ENCODE data around the gene DHRSX. TPM values are rescaled to one million over a fixed set of nuclear protein-coding genes. Genes with fewer than 3 reads are reported as not detected.
"Not testable (repeated sequence)": the region's sequence is repeated elsewhere in the genome, so short reads cannot be mapped to it uniquely, and the experiment has no call there.

The DHRSX gene
- polyA plus RNA-seq, 3 donors: 27.2 to 34.9 (median 34.5) TPM

DNA sequence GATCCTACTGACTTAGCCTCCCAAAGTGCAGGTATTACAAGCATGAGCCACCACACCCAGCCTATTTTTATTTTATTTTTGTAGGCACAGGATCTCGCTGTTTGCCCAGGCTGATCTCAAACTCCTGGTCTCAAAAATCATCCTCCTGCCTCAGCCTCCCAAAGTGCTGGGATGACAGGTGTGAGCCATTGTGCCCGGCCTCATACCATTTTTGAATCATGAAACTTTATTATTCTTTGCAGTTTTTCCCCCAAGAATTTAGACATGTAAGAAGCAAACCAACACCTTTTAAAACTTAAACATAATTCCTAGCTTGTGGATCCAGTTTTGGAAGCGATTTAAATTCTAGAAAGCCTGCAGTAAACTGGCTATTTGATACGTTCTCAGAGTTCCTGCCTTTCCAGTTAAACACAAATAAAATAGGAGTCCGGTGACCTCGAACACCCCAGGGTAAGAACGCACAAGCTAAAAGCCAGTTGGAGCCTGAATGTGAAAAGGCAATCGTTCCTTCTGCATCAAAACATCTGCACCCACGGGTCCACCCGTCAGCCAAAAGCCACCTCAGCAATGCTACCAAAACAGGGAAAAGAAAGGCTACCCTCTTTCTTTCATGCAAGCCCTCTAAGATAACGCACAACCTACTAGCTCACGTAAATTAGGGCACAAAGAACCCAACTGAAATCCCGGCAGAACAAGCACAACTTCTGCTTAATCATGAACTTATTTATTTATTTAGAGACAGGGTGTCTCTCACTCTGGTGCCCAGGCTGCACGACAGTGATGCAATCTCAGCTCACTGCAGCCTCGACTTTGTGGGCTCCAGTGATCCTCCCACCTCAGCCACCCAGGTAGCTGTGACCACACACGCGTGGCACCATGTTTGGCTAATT, 39.7 kb downstream of the DHRSX start:
- DNase-seq (ENCODE audit: low read depth in 3 of 3, low spot score in 2 of 3): not testable (repeated sequence)

DNA sequence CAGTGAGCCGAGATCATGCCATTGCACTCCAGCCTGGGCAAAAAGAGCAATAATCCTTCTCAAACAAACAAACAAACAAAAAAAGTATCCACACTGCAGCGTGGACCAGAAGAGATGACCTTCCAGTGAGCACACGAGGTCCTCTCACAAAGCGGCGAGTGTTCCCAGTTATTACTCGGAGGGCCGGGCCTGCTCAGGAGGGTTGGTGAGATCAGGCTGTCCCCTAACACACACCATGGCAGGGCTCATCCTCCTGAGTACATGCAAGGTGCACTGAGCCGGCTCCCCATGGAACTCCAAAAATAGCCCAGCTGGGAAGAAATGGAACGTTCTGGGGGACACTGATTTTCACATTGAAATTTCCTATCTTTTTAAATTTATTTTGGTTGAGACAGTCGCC, 40.7 kb downstream of the DHRSX start:
- not testable (repeated sequence) for DNase-seq (ENCODE audit: low read depth in 3 of 3, low spot score in 2 of 3)

- DNase-seq (ENCODE audit: low read depth in 3 of 3, low spot score in 2 of 3): no peak
Observed at GRCh38 chrX:2458309-2458708, 42.5 kb downstream of the DHRSX start.

- no peak for DNase-seq (ENCODE audit: low read depth in 3 of 3, low spot score in 2 of 3)
Observed at GRCh38 chrX:2457289-2458133, 43.3 kb downstream of the DHRSX start.

DNA sequence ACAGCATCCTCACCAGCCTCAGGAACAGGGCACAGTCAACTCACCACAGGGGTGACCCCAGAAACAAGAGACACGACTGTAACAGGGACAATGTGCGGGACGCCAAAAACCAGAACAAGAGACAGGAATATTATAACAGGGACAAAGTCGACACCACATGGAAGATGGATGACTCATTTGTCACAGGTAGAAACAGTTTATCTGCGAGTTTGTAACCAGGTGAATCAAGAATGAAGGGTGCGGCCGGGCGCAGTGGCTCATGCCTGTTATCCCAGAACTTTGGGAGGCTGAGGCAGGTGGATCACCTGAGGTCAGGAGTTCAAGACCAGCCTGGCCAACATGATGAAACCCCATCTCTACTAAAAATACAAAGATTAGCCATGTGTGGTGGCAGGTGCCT, 44.7 kb downstream of the DHRSX start:
- DNase-seq (ENCODE audit: low read depth in 3 of 3, low spot score in 2 of 3): not testable (repeated sequence)

DNA sequence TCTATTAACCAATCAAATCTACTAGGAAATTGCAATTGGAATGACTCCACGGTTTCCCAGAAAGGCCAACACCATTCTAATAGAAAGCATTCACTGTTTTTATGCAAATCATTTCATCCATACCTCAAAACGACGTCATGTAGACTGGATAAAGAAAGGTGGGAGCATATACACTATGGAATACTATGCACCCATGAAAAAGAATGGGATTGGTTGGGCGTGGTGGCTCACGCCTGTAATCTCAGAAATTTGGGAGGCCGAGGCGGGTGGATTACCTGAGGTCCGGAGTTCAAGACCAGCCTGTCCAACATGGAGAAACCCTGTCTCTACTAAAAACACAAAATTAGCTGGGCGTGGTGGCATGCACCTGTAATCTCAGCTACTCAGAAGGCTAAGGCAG, 46.2 kb downstream of the DHRSX start:
- not testable (repeated sequence) for DNase-seq (ENCODE audit: low read depth in 3 of 3, low spot score in 2 of 3)

DNA sequence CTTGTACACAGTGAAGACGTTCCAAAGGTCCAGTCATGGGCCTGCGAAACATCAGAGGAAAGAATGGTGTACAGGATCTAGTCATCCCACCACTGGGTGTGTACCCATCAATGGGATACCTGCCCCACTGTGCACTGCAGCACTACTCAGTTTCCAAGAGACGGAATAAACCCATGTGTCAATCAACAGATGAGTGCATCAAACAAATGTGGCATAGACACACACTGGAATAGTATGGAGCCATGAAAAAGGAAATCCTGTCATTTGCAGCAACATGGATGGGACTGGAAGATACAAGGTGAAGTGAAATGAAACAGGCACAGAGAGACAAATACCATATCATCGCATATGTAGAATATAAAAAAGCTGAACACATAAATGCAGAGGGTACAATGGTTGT, 48.0 kb downstream of the DHRSX start:
- DNase-seq (ENCODE audit: low read depth in 3 of 3, low spot score in 2 of 3): no peak

- no peak for DNase-seq (ENCODE audit: low read depth in 3 of 3, low spot score in 2 of 3)
Observed at GRCh38 chrX:2452317-2452784, 48.4 kb downstream of the DHRSX start.

DNA sequence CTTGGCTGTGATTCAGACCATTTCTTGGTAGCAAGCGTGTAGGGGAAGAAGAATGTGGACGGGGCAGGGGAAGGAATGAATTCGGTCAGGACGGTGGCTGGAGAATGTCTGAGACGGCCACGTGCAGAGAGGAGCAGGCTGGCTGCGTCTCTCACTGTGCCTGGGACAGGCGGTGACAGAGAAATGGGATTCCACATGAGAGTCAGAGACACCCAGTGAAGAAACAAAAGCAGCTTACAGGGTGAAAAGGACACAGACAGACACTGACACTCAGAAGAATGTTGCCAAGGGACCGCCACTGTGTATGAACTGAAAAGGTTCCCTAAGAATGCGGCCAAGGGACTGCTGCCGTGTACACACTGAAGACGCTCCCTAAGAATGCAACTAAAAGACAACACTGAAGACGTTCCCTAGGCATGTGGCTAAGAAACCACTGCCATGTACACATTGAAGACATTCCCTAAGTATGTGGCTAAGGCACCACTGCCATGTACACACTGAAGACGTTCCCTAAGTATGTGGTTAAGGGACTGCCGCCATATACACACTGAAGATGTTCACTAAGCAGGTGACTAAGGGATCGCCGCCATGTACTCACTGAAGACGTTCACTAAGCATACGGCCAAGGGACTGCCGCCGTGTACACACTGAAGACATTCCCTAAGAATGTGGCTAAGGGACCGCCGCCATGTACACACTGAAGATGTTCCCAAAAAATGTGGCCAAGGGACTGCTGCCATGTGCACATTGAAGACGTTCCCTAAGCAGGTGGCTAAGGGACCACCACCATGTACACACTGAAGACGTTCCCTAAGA, 49.1 kb downstream of the DHRSX start:
- no peak for DNase-seq (ENCODE audit: low read depth in 3 of 3, low spot score in 2 of 3)

GRCh38 chrX:2450681-2451080, 50.1 kb downstream of the DHRSX start:
- DNase-seq (ENCODE audit: low read depth in 3 of 3, low spot score in 2 of 3): no peak

DNA sequence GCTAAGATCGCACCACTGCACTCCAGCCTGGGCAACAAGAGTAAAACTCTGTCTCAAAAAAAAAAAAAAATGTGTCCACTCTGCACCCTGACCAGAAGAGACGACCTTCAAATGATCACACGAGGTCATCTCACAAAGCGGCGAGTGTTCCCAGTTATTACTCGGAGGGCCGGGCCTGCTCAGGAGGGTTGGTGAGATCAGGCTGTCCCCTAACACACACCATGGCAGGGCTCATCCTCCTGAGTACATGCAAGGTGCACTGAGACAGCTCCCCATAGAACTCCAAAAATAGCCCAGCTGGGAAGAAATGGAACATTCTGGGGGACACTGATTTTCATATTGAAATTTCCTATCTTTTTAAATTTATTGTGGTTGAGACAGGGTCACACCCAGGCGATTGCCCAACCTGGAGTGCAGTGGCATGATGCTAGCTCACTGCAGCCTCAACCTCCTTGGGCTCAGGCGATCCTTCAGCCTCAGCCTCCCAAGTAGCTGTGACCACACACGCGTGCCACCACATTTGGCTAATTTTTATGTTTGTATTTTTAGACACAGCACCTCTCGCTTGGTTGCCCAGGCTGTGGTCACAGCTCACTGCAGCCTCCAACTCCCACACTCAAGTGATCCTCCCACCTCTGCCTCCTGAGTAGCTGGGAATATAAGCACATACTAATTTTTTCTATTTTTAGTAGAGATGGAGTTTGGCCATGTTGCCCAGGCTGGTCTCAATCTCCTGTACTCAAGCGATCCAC, 51.5 kb downstream of the DHRSX start:
- DNase-seq (ENCODE audit: low read depth in 3 of 3, low spot score in 2 of 3): no peak

DNA sequence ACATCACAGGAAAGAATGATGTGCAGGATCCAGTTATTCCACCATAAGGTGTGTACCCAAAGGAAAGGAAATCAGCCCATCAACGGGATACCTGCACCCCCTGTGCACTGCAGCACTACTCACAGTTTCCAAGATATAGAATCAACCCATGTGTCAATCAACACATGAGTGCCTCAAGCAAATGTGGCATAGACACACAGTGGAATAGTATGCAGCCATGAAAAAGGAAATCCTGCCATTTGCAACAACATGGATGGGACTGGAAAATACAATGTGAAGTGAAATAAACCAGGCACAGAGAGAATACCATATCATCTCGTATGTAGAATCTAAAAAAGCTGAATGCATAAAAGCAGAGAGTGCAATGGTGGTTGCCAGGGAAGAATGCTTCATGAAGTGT, 53.3 kb downstream of the DHRSX start:
- no peak for DNase-seq (ENCODE audit: low read depth in 3 of 3, low spot score in 2 of 3)

- no peak for DNase-seq (ENCODE audit: low read depth in 3 of 3, low spot score in 2 of 3)
Observed at GRCh38 chrX:2446815-2447214, 54.0 kb downstream of the DHRSX start.

DNA sequence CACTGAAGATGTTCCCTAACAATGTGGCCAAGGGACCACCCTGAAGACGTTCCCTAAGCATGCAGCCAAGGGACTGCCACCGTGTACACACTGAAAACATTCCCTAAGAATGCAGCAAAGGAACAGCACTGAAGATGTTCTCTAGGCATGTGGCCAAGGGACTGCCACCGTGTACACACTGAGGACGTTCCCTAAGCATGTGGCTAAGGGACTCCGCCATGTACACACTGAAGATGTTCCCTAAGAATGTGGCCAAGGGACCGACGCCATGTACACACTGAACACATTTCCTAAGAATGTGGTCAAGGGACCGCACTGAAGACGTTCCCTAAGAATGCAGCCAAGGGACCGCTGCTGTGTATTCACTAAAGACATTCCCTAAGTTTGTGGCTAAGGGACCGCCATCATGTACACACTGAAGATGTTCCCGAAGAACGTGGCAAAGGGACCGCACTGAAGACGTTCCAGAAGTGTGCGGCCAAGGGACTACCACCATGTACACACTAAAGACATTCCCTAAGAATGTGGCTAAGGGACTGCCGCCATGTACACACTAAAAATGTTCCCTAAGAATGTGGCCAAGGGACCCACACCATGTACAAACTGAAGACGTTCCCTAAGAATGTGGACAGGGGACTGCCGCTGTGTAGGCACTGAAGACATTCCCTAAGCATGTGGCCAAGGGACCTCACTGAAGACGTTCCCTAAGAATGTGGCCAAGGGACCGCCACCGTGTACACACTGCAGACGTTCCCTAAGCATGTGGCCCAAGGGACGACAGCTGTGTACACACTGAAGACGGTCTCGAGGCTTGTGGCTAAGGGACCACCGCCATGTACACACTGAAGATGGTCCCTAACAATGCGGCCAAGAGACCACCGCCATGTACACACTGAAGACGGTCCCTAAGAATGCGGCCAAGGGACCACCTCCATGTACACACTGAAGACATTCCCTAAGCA, 54.8 kb downstream of the DHRSX start:
- no peak for DNase-seq (ENCODE audit: low read depth in 3 of 3, low spot score in 2 of 3)

- no peak for DNase-seq (ENCODE audit: low read depth in 3 of 3, low spot score in 2 of 3)
Observed at GRCh38 chrX:2442694-2443093, 58.1 kb downstream of the DHRSX start.

- no peak for DNase-seq (ENCODE audit: low read depth in 3 of 3, low spot score in 2 of 3)
Observed at GRCh38 chrX:2441466-2441865, 59.3 kb downstream of the DHRSX start.

DNA sequence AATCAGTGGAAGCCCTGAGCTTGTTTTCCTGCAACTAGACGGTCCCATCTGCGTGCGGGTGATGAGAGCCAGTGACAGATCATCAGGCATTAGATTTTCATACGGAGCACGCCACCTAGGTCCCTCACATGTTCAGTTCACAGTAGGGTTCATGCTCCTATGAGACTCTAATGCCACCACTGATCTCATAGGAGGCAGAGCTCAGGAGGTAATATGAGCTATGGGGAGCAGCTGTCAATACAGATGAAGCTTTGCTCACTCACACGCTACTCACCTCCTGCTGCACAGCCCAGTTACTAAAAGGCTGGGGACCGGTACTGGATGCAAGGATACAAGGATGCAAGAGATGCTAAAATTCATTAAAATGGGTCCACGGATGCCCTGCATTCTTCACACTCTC, 61.2 kb downstream of the DHRSX start:
- DNase-seq (ENCODE audit: low read depth in 3 of 3, low spot score in 2 of 3): no peak

- DNase-seq (ENCODE audit: low read depth in 3 of 3, low spot score in 2 of 3): no peak
Observed at GRCh38 chrX:2435465-2435864, 65.3 kb downstream of the DHRSX start.

Measured in right renal cortex interstitium (tissue), 3 donors.